K562 (cell line): ENCODE measurements around the gene SYPL2. TPM values are rescaled to one million over a fixed set of nuclear protein-coding genes. Genes with fewer than 3 reads are reported as not detected.

ENCODE experiments used
- ELF2 ChIP-seq: fragments of 250-450 bp; sonication (Bioruptor Pico); IDR thresholded peaks from 2 replicates; pipeline ENCODE4 v1.5.0; 2021; ENCODE audit warnings: mild to moderate bottlenecking
- JUND ChIP-seq, 2 experiments: IDR thresholded peaks; 2 replicates in 1 of 2; 3 replicates in 1 of 2; pipeline ENCODE4 v1.6.1; 2011; ENCODE audit warnings: borderline replicate concordance in 2 of 2, low read depth in 2 of 2, low read length in 2 of 2, improper control_type of control experiment in 1 of 2, missing biosample characterization in 1 of 2, missing genetic modification characterization in 1 of 2, missing genetic modification reagents in 1 of 2
- MCM7 ChIP-seq, 2 experiments: fragments of 450-650 bp; IDR thresholded peaks; 2 replicates each; pipeline ENCODE4 v1.6.1; 2016 to 2018
- MEF2D ChIP-seq: conservative IDR thresholded peaks from 2 replicates; pipeline ENCODE4 v1.6.1; 2016; ENCODE audit warnings: low read depth, missing genetic modification characterization, missing compliant biosample characterization
- NFIC ChIP-seq: fragments of 450-650 bp; IDR thresholded peaks from 2 replicates; pipeline ENCODE4 v1.6.1; 2017; ENCODE audit warnings: mild to moderate bottlenecking, inconsistent platforms
- NR2C2 ChIP-seq, 2 experiments: fragments of 200-800 bp in 1 of 2; sonication (Bioruptor generic) in 1 of 2; sonication (generic) in 1 of 2; formaldehyde crosslinking in 1 of 2; IDR thresholded peaks; 2 replicates each; pipeline versions ENCODE4 v1.6.1 to v1.8.0; 2016 to 2022; ENCODE audit warnings: mild to moderate bottlenecking in 1 of 2, missing compliant biosample characterization in 1 of 2, missing genetic modification characterization in 1 of 2, missing genetic modification reagents in 1 of 2
- POLR2B ChIP-seq: fragments of 450-650 bp; IDR thresholded peaks from 2 replicates; pipeline ENCODE4 v1.6.1; 2018; ENCODE audit warnings: low read depth; ENCODE audit not compliant: partially characterized antibody
- RAD21 ChIP-seq, 2 experiments: fragments of 250-450 bp in 1 of 2; fragments of 450-650 bp in 1 of 2; sonication (Bioruptor Pico) in 1 of 2; formaldehyde crosslinking in 1 of 2; IDR thresholded peaks in 1 of 2; conservative IDR thresholded peaks in 1 of 2; 2 replicates each; pipeline versions ENCODE4 v1.4.0 to v1.8.0; 2020 to 2022; ENCODE audit warnings: mild to moderate bottlenecking in 2 of 2, moderate library complexity in 1 of 2
- STAG1 ChIP-seq: sonication (generic); formaldehyde crosslinking; IDR thresholded peaks from 2 replicates; pipeline ENCODE4 v1.5.0; 2020; ENCODE audit warnings: missing genetic modification reagents, borderline replicate concordance
- TAF15 ChIP-seq: fragments of 200-400 bp; formaldehyde crosslinking; IDR thresholded peaks from 2 replicates; pipeline ENCODE4 v1.6.1; 2017; ENCODE audit warnings: mild to moderate bottlenecking, low read depth, low read length, moderate library complexity
- TEAD1 ChIP-seq, 2 experiments: fragments of 450-650 bp in 1 of 2; sonication (generic) in 1 of 2; formaldehyde crosslinking; IDR thresholded peaks; 2 replicates each; pipeline versions ENCODE4 v1.4.0 to v1.8.0; 2020 to 2022; ENCODE audit warnings: mild to moderate bottlenecking in 2 of 2, missing genetic modification reagents in 1 of 2
- ZC3H4 ChIP-seq: sonication (generic); formaldehyde crosslinking; IDR thresholded peaks from 2 replicates; pipeline ENCODE4 v1.9.0; 2021; ENCODE audit warnings: missing genetic modification reagents, borderline replicate concordance
- polyA plus RNA-seq, 8 experiments: library from polyadenylated mRNA; depleted of rRNA in 4 of 8; stranded (reverse) in 5 of 8; unstranded in 3 of 8; fragments of >200 nt; fragmentation: Nextera tagmentation in 2 of 8; fragmentation: Illumina TruSeq in 1 of 8; extraction: Ambion mirVana in 2 of 8; extraction: Trizol in 1 of 8; gene quantifications; 2 replicates each; pipeline versions ENCODE4 v1.2.1 to v1.2.3, GENCODE V29; 2011 to 2014; ENCODE audit warnings: inconsistent platforms in 1 of 8, missing spikeins in 1 of 8
- total RNA-seq, 7 experiments: library from RNA; depleted of rRNA in 6 of 7; stranded (reverse); fragments of >200 nt in 6 of 7; fragmentation: Illumina TruSeq in 2 of 7; extraction: Trizol in 2 of 7; gene quantifications; 2 replicates each; pipeline versions ENCODE4 v1.2.1 to v1.2.3, GENCODE V29; 2011 to 2021; ENCODE audit warnings: low replicate concordance in 1 of 7
- TF ChIP-seq, protein P1 (sequence below), 2 experiments: fragments of 450-650 bp in 1 of 2; sonication (generic) in 1 of 2; formaldehyde crosslinking; conservative IDR thresholded peaks; 2 replicates each; pipeline versions ENCODE4 v1.4.0 to v1.8.1; 2020 to 2022; ENCODE audit warnings: mild to moderate bottlenecking in 1 of 2, missing genetic modification reagents in 1 of 2
- TF ChIP-seq, protein P2 (sequence below): sonication (generic); formaldehyde crosslinking; IDR thresholded peaks from 2 replicates; pipeline ENCODE4 v1.8.0; 2022; ENCODE audit warnings: mild to moderate bottlenecking, low read depth, missing genetic modification reagents
- TF ChIP-seq, protein P3 (sequence below): fragments of 200-800 bp; sonication (Bioruptor generic); IDR thresholded peaks from 2 replicates; pipeline ENCODE4 v1.6.1; 2017; ENCODE audit warnings: missing genetic modification characterization, missing compliant biosample characterization
- TF ChIP-seq, protein P4 (sequence below): fragments of 450-650 bp; IDR thresholded peaks from one replicate; pipeline ENCODE4 v1.6.1; 2018; ENCODE audit warnings: mild to moderate bottlenecking, moderate library complexity; ENCODE audit not compliant: partially characterized antibody
- TF ChIP-seq, protein P5 (sequence below), 3 experiments: IDR thresholded peaks in 2 of 3; conservative IDR thresholded peaks in 1 of 3; 2 replicates each; pipeline ENCODE4 v1.5.1; 2011 to 2012; ENCODE audit warnings: low read length in 3 of 3, mild to moderate bottlenecking in 3 of 3, control low read depth in 2 of 3, improper control_type of control experiment in 1 of 3, inconsistent platforms in 1 of 3, low read depth in 1 of 3, mixed read lengths in 1 of 3, moderate library complexity in 1 of 3; ENCODE audit not compliant: insufficient read depth in 2 of 3

SYPL2 gene
- total and polyA plus RNA-seq, 9 of the 15 experiments (the other 6 are each of a cell fraction or from before 2014, with no cell fraction given) = 0.03 to 0.20 (median 0.07) TPM; not detected in 2

DNA sequence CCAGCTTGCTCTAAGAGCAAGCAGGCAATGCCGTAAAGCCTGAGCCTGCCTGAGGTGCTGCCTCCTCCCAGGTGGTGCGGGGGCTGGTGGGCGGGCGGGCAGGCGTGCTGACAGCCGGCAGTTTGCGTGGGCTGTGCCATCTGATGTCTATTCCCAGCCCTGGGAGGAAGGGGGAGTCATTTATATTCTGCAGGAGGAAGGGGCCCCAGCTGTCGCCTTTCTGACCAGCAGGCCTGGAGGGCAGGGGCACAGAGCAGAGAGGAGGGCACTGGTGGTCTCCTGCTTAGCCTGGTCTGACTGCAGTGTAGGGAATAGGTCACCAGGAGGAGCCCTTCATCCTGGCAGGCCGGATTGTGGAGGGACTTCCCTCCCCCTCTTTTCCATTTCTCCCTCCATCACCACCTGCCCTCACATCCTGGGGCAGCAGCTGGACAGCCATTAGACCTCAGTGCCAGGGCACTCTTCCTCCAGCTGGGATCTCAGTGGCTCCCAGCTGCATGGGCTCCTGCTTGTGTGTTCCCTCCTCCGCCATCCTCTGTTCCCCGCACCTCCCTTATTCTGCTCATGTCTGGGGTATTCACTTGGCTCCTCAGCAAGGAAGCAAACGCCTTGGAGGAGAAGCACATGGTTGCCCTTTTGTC lies 31.9 kb downstream of the SYPL2 start (continued):
- no peak for TF ChIP-seq JUND (IDR thresholded peaks at IDR 0.05; ENCODE audit: borderline replicate concordance, low read depth, low read length)
- no peak for TF ChIP-seq JUND (tag; IDR thresholded peaks at IDR 0.05; ENCODE audit: borderline replicate concordance, low read depth, low read length)
- TF ChIP-seq, protein P1, sequence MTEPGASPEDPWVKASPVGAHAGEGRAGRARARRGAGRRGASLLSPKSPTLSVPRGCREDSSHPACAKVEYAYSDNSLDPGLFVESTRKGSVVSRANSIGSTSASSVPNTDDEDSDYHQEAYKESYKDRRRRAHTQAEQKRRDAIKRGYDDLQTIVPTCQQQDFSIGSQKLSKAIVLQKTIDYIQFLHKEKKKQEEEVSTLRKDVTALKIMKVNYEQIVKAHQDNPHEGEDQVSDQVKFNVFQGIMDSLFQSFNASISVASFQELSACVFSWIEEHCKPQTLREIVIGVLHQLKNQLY (CRISPR knock-in tag; conservative IDR thresholded peaks at IDR 0.05) = no peak
- no peak for TF ChIP-seq NFIC
- TF ChIP-seq NR2C2 (CRISPR knock-in tag; IDR thresholded peaks at IDR 0.05) = no peak
- TF ChIP-seq NR2C2 (tag; IDR thresholded peaks at IDR 0.05) = no peak
- TF ChIP-seq, protein P2, sequence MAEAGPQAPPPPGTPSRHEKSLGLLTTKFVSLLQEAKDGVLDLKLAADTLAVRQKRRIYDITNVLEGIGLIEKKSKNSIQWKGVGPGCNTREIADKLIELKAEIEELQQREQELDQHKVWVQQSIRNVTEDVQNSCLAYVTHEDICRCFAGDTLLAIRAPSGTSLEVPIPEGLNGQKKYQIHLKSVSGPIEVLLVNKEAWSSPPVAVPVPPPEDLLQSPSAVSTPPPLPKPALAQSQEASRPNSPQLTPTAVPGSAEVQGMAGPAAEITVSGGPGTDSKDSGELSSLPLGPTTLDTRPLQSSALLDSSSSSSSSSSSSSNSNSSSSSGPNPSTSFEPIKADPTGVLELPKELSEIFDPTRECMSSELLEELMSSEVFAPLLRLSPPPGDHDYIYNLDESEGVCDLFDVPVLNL (CRISPR knock-in tag) = no peak
- peak; percentile 38 to 73; a peak in 3 of 4 replicates for TF ChIP-seq RAD21 (CRISPR knock-in tag; conservative IDR thresholded peaks at IDR 0.05 in 1 of 2, IDR thresholded peaks at IDR 0.05 in 1 of 2)
- no peak for TF ChIP-seq TAF15
- no peak for TF ChIP-seq ZC3H4
- TF ChIP-seq, protein P3, sequence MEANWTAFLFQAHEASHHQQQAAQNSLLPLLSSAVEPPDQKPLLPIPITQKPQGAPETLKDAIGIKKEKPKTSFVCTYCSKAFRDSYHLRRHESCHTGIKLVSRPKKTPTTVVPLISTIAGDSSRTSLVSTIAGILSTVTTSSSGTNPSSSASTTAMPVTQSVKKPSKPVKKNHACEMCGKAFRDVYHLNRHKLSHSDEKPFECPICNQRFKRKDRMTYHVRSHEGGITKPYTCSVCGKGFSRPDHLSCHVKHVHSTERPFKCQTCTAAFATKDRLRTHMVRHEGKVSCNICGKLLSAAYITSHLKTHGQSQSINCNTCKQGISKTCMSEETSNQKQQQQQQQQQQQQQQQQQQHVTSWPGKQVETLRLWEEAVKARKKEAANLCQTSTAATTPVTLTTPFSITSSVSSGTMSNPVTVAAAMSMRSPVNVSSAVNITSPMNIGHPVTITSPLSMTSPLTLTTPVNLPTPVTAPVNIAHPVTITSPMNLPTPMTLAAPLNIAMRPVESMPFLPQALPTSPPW (CRISPR knock-in tag) = peak; percentile 67
- TF ChIP-seq MEF2D (tag) = no peak
- no peak for TF ChIP-seq TEAD1 (CRISPR knock-in tag; IDR thresholded peaks at IDR 0.05)
- TF ChIP-seq ELF2 (CRISPR knock-in tag) = no peak
- TF ChIP-seq POLR2B = no peak
- TF ChIP-seq, protein P4, sequence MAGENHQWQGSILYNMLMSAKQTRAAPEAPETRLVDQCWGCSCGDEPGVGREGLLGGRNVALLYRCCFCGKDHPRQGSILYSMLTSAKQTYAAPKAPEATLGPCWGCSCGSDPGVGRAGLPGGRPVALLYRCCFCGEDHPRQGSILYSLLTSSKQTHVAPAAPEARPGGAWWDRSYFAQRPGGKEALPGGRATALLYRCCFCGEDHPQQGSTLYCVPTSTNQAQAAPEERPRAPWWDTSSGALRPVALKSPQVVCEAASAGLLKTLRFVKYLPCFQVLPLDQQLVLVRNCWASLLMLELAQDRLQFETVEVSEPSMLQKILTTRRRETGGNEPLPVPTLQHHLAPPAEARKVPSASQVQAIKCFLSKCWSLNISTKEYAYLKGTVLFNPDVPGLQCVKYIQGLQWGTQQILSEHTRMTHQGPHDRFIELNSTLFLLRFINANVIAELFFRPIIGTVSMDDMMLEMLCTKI = no peak
- TF ChIP-seq, protein P5, sequence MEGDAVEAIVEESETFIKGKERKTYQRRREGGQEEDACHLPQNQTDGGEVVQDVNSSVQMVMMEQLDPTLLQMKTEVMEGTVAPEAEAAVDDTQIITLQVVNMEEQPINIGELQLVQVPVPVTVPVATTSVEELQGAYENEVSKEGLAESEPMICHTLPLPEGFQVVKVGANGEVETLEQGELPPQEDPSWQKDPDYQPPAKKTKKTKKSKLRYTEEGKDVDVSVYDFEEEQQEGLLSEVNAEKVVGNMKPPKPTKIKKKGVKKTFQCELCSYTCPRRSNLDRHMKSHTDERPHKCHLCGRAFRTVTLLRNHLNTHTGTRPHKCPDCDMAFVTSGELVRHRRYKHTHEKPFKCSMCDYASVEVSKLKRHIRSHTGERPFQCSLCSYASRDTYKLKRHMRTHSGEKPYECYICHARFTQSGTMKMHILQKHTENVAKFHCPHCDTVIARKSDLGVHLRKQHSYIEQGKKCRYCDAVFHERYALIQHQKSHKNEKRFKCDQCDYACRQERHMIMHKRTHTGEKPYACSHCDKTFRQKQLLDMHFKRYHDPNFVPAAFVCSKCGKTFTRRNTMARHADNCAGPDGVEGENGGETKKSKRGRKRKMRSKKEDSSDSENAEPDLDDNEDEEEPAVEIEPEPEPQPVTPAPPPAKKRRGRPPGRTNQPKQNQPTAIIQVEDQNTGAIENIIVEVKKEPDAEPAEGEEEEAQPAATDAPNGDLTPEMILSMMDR (IDR thresholded peaks at IDR 0.05 in 2 of 3, conservative IDR thresholded peaks at IDR 0.05 in 1 of 3; ENCODE audit: insufficient read depth in 2 of 3, low read depth in 1 of 3, low read length in 3 of 3) = peak; percentile 63 to 75 (median 71)
- TF ChIP-seq MCM7 (IDR thresholded peaks at IDR 0.05) = no peak
- peak; percentile 14; the same call in 1 of the 2 replicates for TF ChIP-seq STAG1
